Measurements from ENCODE around the gene CCDC116.
"Not testable (repeated sequence)": the region's sequence is repeated elsewhere in the genome, so short reads cannot be mapped to it uniquely, and the experiment has no call there.

Gene CCDC116

GRCh38 chr22:21652547-21653545 is 20.3 kb downstream of the CCDC116 start:
- DNase-seq, result no peak

GRCh38 chr22:21657020-21657359 is 24.4 kb downstream of the CCDC116 start:
- DNase-seq, result no peak

- DNase-seq, result peak; percentile 71
These were observed 24.9 kb downstream of the CCDC116 start for GRCh38 chr22:21657360-21658032.

- DNase-seq, result no peak
These were observed 27.4 kb downstream of the CCDC116 start for GRCh38 chr22:21659864-21660525.

GRCh38 chr22:21660904-21661303 is 28.3 kb downstream of the CCDC116 start:
- DNase-seq, result no peak

- DNase-seq, result no peak
These were observed 29.4 kb downstream of the CCDC116 start for GRCh38 chr22:21661991-21662390.

- DNase-seq, result no peak
These were observed 31.2 kb downstream of the CCDC116 start for GRCh38 chr22:21663738-21664137.

GRCh38 chr22:21665047-21665851 is 32.7 kb downstream of the CCDC116 start:
- no peak for DNase-seq

- DNase-seq, result no peak
These were observed 34.2 kb downstream of the CCDC116 start for GRCh38 chr22:21666786-21667185.

GRCh38 chr22:21669026-21669425 is 36.5 kb downstream of the CCDC116 start:
- DNase-seq, result no peak

GRCh38 chr22:21672107-21672629 is 39.6 kb downstream of the CCDC116 start:
- no peak for DNase-seq

GRCh38 chr22:21673534-21674321 is 41.2 kb downstream of the CCDC116 start:
- DNase-seq, result no peak

GRCh38 chr22:21674638-21675245 is 42.2 kb downstream of the CCDC116 start:
- no peak for DNase-seq

- no peak for DNase-seq
These were observed 45.3 kb downstream of the CCDC116 start for GRCh38 chr22:21677606-21678443.

GRCh38 chr22:21678842-21679241 is 46.3 kb downstream of the CCDC116 start:
- DNase-seq, result not testable (repeated sequence)

- no peak for DNase-seq
These were observed 46.8 kb downstream of the CCDC116 start for GRCh38 chr22:21679383-21679782.

- DNase-seq, result no peak
These were observed 48.4 kb downstream of the CCDC116 start for GRCh38 chr22:21680830-21681565.

GRCh38 chr22:21681566-21682370 is 49.2 kb downstream of the CCDC116 start:
- DNase-seq, result no peak
